IPS-18a (cell line): ENCODE data around the gene SMAD3.

Experiments
- H3K27ac ChIP-seq: one replicate; pipeline ENCODE4 v1.5.1; 2013; ENCODE audit warnings: low read length
- H3K27me3 ChIP-seq: one replicate; pipeline ENCODE4 v1.6.1; 2013; ENCODE audit warnings: mild to moderate bottlenecking, low read length; ENCODE audit not compliant: control insufficient read depth, insufficient read depth
- H3K36me3 ChIP-seq: one replicate; pipeline ENCODE4 v1.6.1; 2013; ENCODE audit warnings: low read depth, low read length; ENCODE audit not compliant: control insufficient read depth
- H3K4me1 ChIP-seq: one replicate; pipeline ENCODE4 v1.6.1; 2013; ENCODE audit warnings: low read depth, low read length; ENCODE audit not compliant: control insufficient read depth
- H3K4me3 ChIP-seq: one replicate; pipeline ENCODE4 v1.5.1; 2013; ENCODE audit warnings: low read length
- H3K9ac ChIP-seq: one replicate; pipeline ENCODE4 v1.6.1; 2013; ENCODE audit warnings: mild to moderate bottlenecking, low read length, moderate library complexity
- H3K9me3 ChIP-seq: one replicate; pipeline ENCODE4 v1.6.1; 2013; ENCODE audit warnings: low read depth, low read length; ENCODE audit not compliant: control insufficient read depth

SMAD3 gene

GRCh38 chr15:67037694-67038093 is 27.7 kb upstream of the SMAD3 start:
- no peaks in the 10 kb centered on the region for H3K36me3 ChIP-seq
- peaks cover 54% of the 10 kb centered on the region for H3K4me1 ChIP-seq
- H3K27ac ChIP-seq = no peak overlapping the region
- no peaks in the 10 kb centered on the region for H3K9me3 ChIP-seq
- H3K4me3 ChIP-seq = no peak overlapping the region
- H3K9ac ChIP-seq = no peak overlapping the region
- peaks cover 25% of the 10 kb centered on the region for H3K27me3 ChIP-seq

DNA sequence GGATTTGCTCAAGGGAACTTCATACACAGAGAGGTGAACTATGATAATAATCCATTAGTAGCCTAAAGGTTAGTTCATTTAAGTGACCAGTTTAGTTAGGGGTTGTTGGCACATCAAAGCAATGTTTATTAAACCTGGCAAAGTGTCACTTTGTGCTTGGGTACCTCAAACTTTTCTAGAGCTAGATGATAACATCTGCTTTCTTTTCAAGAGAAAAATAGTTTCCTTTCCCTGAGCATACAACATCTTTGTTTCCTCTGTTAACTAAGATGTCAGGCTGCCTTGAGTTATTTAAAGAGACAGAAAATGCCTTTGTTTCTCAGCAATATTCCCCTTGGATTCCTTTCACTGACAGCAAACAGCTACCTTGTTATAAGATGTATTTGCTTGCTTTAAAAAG is 26.7 kb upstream of the SMAD3 start:
- Histone ChIP-seq H3K27ac (no peak overlapping the region), H3K36me3 (no peaks in the 10 kb centered on the region), H3K27me3 (peaks cover 14% of the 10 kb centered on the region), H3K4me3 (no peak overlapping the region), H3K9me3 (no peaks in the 10 kb centered on the region), H3K9ac (no peak overlapping the region), H3K4me1 (peaks cover 46% of the 10 kb centered on the region)

- Histone ChIP-seq H3K4me3 (peak overlapping the region; percentile 16), H3K9ac (no peak overlapping the region), H3K36me3 (no peaks in the 10 kb centered on the region), H3K4me1 (peaks cover 44% of the 10 kb centered on the region), H3K27ac (no peak overlapping the region), H3K27me3 (peaks cover 6% of the 10 kb centered on the region), H3K9me3 (no peaks in the 10 kb centered on the region)
Measured at GRCh38 chr15:67039384-67040075, 25.9 kb upstream of the SMAD3 start.

- H3K27ac ChIP-seq = no peak overlapping the region
- H3K4me1 ChIP-seq = peaks cover 42% of the 10 kb centered on the region
- H3K9me3 ChIP-seq = no peaks in the 10 kb centered on the region
- H3K27me3 ChIP-seq = no peaks in the 10 kb centered on the region
- H3K36me3 ChIP-seq = no peaks in the 10 kb centered on the region
- H3K9ac ChIP-seq = no peak overlapping the region
- no peak overlapping the region for H3K4me3 ChIP-seq
Measured at GRCh38 chr15:67040277-67040676, 25.1 kb upstream of the SMAD3 start.

GRCh38 chr15:67042551-67043142 is 22.8 kb upstream of the SMAD3 start:
- peaks cover 33% of the 10 kb centered on the region for H3K4me1 ChIP-seq
- H3K36me3 ChIP-seq = no peaks in the 10 kb centered on the region
- no peaks in the 10 kb centered on the region for H3K27me3 ChIP-seq
- no peak overlapping the region for H3K27ac ChIP-seq
- H3K9me3 ChIP-seq = no peaks in the 10 kb centered on the region
- no peak overlapping the region for H3K4me3 ChIP-seq
- H3K9ac ChIP-seq = no peak overlapping the region

GRCh38 chr15:67043939-67044771 is 21.2 kb upstream of the SMAD3 start:
- no peaks in the 10 kb centered on the region for H3K27me3 ChIP-seq
- no peaks in the 10 kb centered on the region for H3K9me3 ChIP-seq
- no peak overlapping the region for H3K4me3 ChIP-seq
- peaks cover 19% of the 10 kb centered on the region for H3K4me1 ChIP-seq
- H3K9ac ChIP-seq = no peak overlapping the region
- no peaks in the 10 kb centered on the region for H3K36me3 ChIP-seq
- no peak overlapping the region for H3K27ac ChIP-seq

- Histone ChIP-seq H3K9ac (no peak overlapping the region), H3K4me1 (peaks cover 8% of the 10 kb centered on the region), H3K4me3 (no peak overlapping the region), H3K9me3 (no peaks in the 10 kb centered on the region), H3K27ac (no peak overlapping the region), H3K36me3 (no peaks in the 10 kb centered on the region), H3K27me3 (no peaks in the 10 kb centered on the region)
Measured at GRCh38 chr15:67047149-67047661, 18.2 kb upstream of the SMAD3 start.

DNA sequence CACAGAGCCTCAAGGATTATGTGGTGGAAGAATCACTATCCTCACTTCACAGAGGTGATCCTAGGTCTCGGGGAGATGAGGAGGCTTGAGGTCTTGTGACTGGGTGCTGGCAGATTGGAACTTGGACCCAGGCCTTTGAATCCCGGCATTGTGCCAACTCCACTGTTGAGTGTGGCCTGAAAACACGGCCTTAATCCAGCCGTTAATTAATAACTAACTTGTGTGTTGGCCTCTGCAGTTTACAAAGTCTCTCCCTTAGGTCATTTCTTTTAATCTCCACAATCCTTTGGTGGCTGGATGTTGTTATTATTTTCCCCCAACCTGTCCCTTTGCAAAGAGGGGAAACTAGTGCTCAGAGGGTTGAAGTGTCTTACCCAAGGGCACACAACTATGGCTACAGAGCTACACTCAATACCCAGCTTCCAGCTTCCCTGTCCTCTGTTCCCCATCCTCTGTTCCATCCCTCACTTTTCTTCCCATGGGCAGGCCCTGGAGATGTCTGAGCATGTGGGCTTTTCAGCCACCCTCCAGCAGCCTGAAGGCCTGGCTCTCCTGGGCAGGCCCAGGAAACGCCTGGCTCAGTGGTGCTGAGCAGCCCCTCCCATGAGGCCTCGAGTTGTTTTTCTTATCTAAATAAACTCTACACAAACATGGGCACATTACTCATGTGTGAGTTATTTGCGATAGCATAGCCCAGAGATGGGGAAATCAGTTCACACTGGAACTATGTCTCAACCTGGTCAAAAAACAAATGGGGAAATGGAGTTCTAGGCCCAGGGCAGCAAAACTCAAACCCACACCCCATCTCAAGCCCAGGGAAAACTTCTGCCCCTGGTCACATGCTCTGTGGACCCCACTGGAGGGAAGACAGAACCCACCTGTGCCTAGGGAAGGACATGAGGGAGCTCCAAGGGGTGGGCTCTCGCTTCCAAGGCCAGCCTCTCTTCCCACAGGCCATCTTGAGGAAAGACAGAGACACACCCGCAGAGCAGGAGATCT is 16.8 kb upstream of the SMAD3 start:
- Histone ChIP-seq H3K4me1 (peaks cover 8% of the 10 kb centered on the region), H3K27ac (no peak overlapping the region), H3K4me3 (no peak overlapping the region)

DNA sequence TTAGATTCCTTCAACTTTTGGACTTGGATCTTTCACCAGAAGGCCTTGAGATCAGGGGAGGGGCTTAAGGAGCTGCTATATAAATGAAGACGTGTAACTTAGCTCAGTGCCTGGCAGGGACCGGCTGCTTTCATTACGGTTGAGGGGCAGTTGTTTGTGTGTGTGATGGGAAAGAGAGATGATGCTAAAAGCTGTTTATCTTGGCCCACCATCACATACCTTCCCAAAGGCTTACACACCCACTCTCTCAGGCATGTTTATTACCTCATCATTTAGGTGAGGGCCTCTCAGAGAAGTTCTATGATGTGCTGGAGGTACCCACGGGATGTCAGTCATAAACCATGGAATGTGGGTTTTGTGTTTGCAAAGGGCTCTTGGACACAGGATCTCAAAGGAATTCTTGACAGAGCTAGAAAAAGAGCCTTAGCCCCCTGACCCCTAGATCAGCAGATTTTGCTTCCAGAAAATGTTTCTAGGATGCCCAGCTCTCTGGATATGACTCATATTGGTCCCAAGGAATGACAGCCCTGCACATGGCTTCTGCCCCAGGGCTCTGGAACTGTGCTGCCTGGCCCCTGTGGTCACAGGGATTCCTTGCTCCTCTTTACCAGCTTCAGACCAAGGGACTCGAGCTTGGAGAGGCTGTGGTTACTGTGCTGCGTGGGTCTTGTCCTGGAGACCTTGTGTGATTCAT is 15.9 kb upstream of the SMAD3 start:
- Histone ChIP-seq H3K9ac (no peak overlapping the region), H3K4me3 (no peak overlapping the region), H3K27me3 (no peaks in the 10 kb centered on the region), H3K4me1 (peaks cover 2% of the 10 kb centered on the region), H3K36me3 (no peaks in the 10 kb centered on the region), H3K27ac (no peak overlapping the region), H3K9me3 (no peaks in the 10 kb centered on the region)

More for the DNA sequence above, 16.8 kb upstream of the SMAD3 start:
- no peaks in the 10 kb centered on the region for H3K27me3 ChIP-seq
- no peak overlapping the region for H3K9ac ChIP-seq
- H3K9me3 ChIP-seq = no peaks in the 10 kb centered on the region
- no peaks in the 10 kb centered on the region for H3K36me3 ChIP-seq

DNA sequence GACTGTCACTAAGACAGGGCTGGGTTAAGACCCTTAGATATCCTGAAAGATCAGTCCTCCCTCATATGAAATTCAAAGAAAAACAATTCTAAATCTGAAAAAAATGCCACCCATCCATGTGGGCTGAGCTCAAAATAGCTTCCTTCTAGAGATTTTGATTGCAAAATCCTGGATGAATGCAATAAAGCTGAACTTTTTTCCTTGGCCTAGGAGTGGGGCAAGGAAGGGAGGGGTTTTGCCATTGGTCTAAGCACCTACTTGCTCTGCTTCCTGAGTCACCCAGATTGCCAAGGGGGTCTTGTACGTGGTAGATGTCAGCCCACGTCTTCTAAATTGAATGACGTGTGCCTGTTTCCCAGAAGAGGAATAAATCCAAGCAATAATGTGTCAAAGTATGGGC is 15.3 kb upstream of the SMAD3 start:
- Histone ChIP-seq H3K9ac (no peak overlapping the region), H3K4me1 (no peaks in the 10 kb centered on the region), H3K4me3 (no peak overlapping the region), H3K36me3 (no peaks in the 10 kb centered on the region), H3K9me3 (no peaks in the 10 kb centered on the region), H3K27ac (no peak overlapping the region), H3K27me3 (no peaks in the 10 kb centered on the region)
